GM12878 (cell line): Measurements from ENCODE around the gene COL13A1. TPM values are rescaled to one million over a fixed set of nuclear protein-coding genes. Genes with fewer than 3 reads are reported as not detected.

ENCODE experiments used
- ATAC-seq: fragments of 200-7000 bp; cut with Tn5 transposase; 3 replicates; pipeline ENCODE4 v1.9.1; 2020; ENCODE audit warnings: mild to moderate bottlenecking, moderate library complexity
- BruUV-seq: library from RNA; stranded (reverse); fragments of 400-500 nt; replicated peaks from 2 replicates; lab custom pipeline; 2021; lab: Mats Ljungman, UMichigan
- CTCF ChIA-PET: fragments of 300-600 bp; sonication (Branson Sonifier 250); formaldehyde crosslinking; extraction: SDS; loops from one replicate; lab custom pipeline; 2021; ENCODE audit warnings: inconsistent platforms; lab: Yijun Ruan, JAX
- POLR2A ChIA-PET: fragments of 350-600 bp; formaldehyde crosslinking; extraction: SDS; loops from one replicate; lab custom pipeline; 2021; ENCODE audit warnings: inconsistent platforms; lab: Charles Lee
- RAD21 ChIA-PET: fragments of 300-600 bp; sonication (Branson Sonifier 250); formaldehyde crosslinking; loops from one replicate; lab custom pipeline; 2023; ENCODE audit warnings: antibody characterized with exemption; ENCODE audit not compliant: unreplicated experiment; lab: Charles Lee
- SMC1A ChIA-PET: fragments of 300-600 bp; sonication (Branson Sonifier 250); formaldehyde crosslinking; loops from one replicate; lab custom pipeline; 2023; ENCODE audit not compliant: unreplicated experiment, uncharacterized antibody; lab: Charles Lee
- DNase-seq: peaks from one replicate; pipeline ENCODE4 v3.0.0-alpha.2; 2011; ENCODE audit warnings: low read depth, low spot score
- FAIRE-seq: peaks from 3 replicates; lab custom pipeline; 2011; peaks lifted over from hg19 to GRCh38; lab: Jason Lieb, UNC
- H2AFZ ChIP-seq: 2 replicates; pipeline ENCODE4 v1.6.0; 2011; ENCODE audit warnings: low read depth, low read length, control low read depth; ENCODE audit not compliant: control insufficient read depth
- H3K27ac ChIP-seq: 2 replicates; pipeline ENCODE4 v1.5.1; 2011; ENCODE audit warnings: control low read depth; ENCODE audit not compliant: control insufficient read depth, insufficient read depth
- H3K27me3 ChIP-seq, 2 experiments: replicated peaks in 1 of 2; 2 replicates each; pipeline versions ENCODE4 v1.6.0 to v1.6.1; 2011; ENCODE audit warnings: low read length in 1 of 2; ENCODE audit not compliant: control insufficient read depth in 2 of 2, insufficient read depth in 2 of 2
- H3K36me3 ChIP-seq, 2 experiments: 2 replicates each; pipeline ENCODE4 v1.5.1; 2011; ENCODE audit warnings: low read length in 1 of 2; ENCODE audit not compliant: control insufficient read depth in 2 of 2, insufficient read depth in 2 of 2
- H3K4me1 ChIP-seq: 2 replicates; pipeline ENCODE4 v1.6.1; 2011; ENCODE audit warnings: mild to moderate bottlenecking, low read length, moderate library complexity, mixed read lengths; ENCODE audit not compliant: control insufficient read depth, insufficient read depth
- H3K4me2 ChIP-seq: 2 replicates; pipeline ENCODE4 v1.6.0; 2011; ENCODE audit warnings: control low read depth; ENCODE audit not compliant: control insufficient read depth, insufficient read depth
- H3K4me3 ChIP-seq: fragments of 200-600 bp; sonication (generic); 2 replicates; pipeline ENCODE4 v1.5.1; 2016
- H3K79me2 ChIP-seq: 2 replicates; pipeline ENCODE4 v1.6.0; 2011; ENCODE audit warnings: low read length; ENCODE audit not compliant: control insufficient read depth, insufficient read depth
- H3K9ac ChIP-seq: 2 replicates; pipeline ENCODE4 v1.8.0; 2011; ENCODE audit warnings: low read length, control low read depth, mixed read lengths; ENCODE audit not compliant: control insufficient read depth, insufficient read depth
- H3K9me3 ChIP-seq: replicated peaks from 3 replicates; pipeline ENCODE4 v1.5.1; 2011; ENCODE audit warnings: mild to moderate bottlenecking, low read length; ENCODE audit not compliant: control insufficient read depth, insufficient read depth
- H4K20me1 ChIP-seq: 2 replicates; pipeline ENCODE4 v1.6.0; 2011; ENCODE audit not compliant: control insufficient read depth, insufficient read depth
- CBFB ChIP-seq: IDR thresholded peaks from 2 replicates; pipeline ENCODE4 v1.6.1; 2016; ENCODE audit warnings: antibody characterized with exemption, low read depth
- ESRRA ChIP-seq: IDR thresholded peaks from 2 replicates; pipeline ENCODE4 v1.6.1; 2012; ENCODE audit warnings: mild to moderate bottlenecking, low read length, improper control_type of control experiment
- GATAD2B ChIP-seq: fragments of 450-650 bp; conservative IDR thresholded peaks from 2 replicates; pipeline ENCODE4 v1.6.1; 2017; ENCODE audit warnings: low read depth, mild to moderate bottlenecking, moderate library complexity
- HDAC2 ChIP-seq: fragments of 200-600 bp; sonication (generic); IDR thresholded peaks from 2 replicates; pipeline ENCODE4 v1.6.1; 2017
- HDGF ChIP-seq: fragments of 450-650 bp; IDR thresholded peaks from 2 replicates; pipeline ENCODE4 v1.6.1; 2016; ENCODE audit warnings: antibody characterized with exemption
- RB1 ChIP-seq: fragments of 450-650 bp; formaldehyde crosslinking; IDR thresholded peaks from 2 replicates; pipeline ENCODE4 v1.6.1; 2017; ENCODE audit warnings: mild to moderate bottlenecking, borderline replicate concordance
- SIX5 ChIP-seq: IDR thresholded peaks from 2 replicates; pipeline ENCODE4 v1.6.1; 2011; ENCODE audit warnings: mild to moderate bottlenecking, low read depth, low read length, moderate library complexity; ENCODE audit not compliant: severe bottlenecking
- SKIL ChIP-seq: fragments of 450-650 bp; IDR thresholded peaks from 2 replicates; pipeline ENCODE4 v1.6.1; 2017; ENCODE audit warnings: mild to moderate bottlenecking, low read depth, inconsistent platforms; ENCODE audit not compliant: poor library complexity, severe bottlenecking
- SMC3 ChIP-seq: IDR thresholded peaks from 2 replicates; pipeline ENCODE4 v1.6.1; 2011; ENCODE audit warnings: low read length, improper control_type of control experiment, borderline replicate concordance
- SUZ12 ChIP-seq: fragments of 200-600 bp; sonication (generic); IDR thresholded peaks from one replicate; pipeline ENCODE4 v1.6.1; 2018; ENCODE audit warnings: antibody characterized with exemption, mild to moderate bottlenecking; ENCODE audit not compliant: unreplicated experiment
- ZNF24 ChIP-seq: fragments of 450-650 bp; IDR thresholded peaks from 2 replicates; pipeline ENCODE4 v1.6.1; 2017; ENCODE audit warnings: antibody characterized with exemption, mild to moderate bottlenecking
- ZNF384 ChIP-seq: IDR thresholded peaks from 2 replicates; pipeline ENCODE4 v1.6.1; 2012; ENCODE audit warnings: low read depth, mild to moderate bottlenecking, low read length, improper control_type of control experiment, borderline replicate concordance
- WGBS: methylation state at CpG from one replicate; pipeline ENCODE4 v1.1.6; 2016; ENCODE audit warnings: low lambda C conversion rate; ENCODE audit not compliant: insufficient replicate concordance, insufficient coverage; ENCODE audit errors: missing lambda C conversion rate; 5-methylcytosine and 5-hydroxymethylcytosine counted together
- in situ Hi-C: fragments of 300-500 bp; cut with MboI; formaldehyde crosslinking; loops from 9 replicates; pipeline ENCODE4 v1.14.3; 2018; ENCODE audit warnings: mixed read lengths
- intact Hi-C: fragments of 100-400 bp; cut with micrococcal nuclease; formaldehyde crosslinking; loops from one replicate; pipeline ENCODE4 v1.14.2; 2022; ENCODE audit not compliant: unreplicated experiment
- polyA plus RNA-seq, 11 experiments: library from polyadenylated mRNA; depleted of rRNA in 4 of 11; unstranded in 6 of 11; stranded (reverse) in 5 of 11; fragments of >200 nt; fragmentation: Nextera tagmentation in 4 of 11; fragmentation: Illumina TruSeq in 1 of 11; extraction: Ambion mirVana in 4 of 11; extraction: Trizol in 1 of 11; gene quantifications; 1 replicate in 1 of 11; 2 replicates in 10 of 11; pipeline versions ENCODE4 v1.2.1 to v1.2.3, GENCODE V29; 2011 to 2016; ENCODE audit warnings: inconsistent platforms in 2 of 11, missing spikeins in 2 of 11, low read depth in 1 of 11
- total RNA-seq, 4 experiments: library from RNA; depleted of rRNA in 3 of 4; stranded (reverse); fragments of >200 nt in 3 of 4; fragmentation: Illumina TruSeq in 1 of 4; extraction: Trizol in 1 of 4; gene quantifications; 2 replicates each; pipeline versions ENCODE4 v1.2.1 to v1.2.3, GENCODE V29; 2013 to 2021

The COL13A1 gene
- total and polyA plus RNA-seq, 10 of the 15 experiments (the other 5 are each of a cell fraction or from before 2014, with no cell fraction given), result 0.03 to 0.15 (median 0.05) TPM; not detected in 7

- TF ChIP-seq ZNF24 (no peak), RB1 (no peak)
Measured at GRCh38 chr10:69869291-69869961, 67.7 kb downstream of the COL13A1 start (continued).

GRCh38 chr10:69870591-69870990 lies 68.9 kb downstream of the COL13A1 start:
- in situ Hi-C loops (no loop called here), intact Hi-C loops (no loop called here)
- H3K4me1 ChIP-seq, result no peaks in the 10 kb centered on the region
- no peaks in the 10 kb centered on the region for H3K36me3 ChIP-seq
- TF ChIP-seq HDAC2 (no peak), SMC3 (no peak), ZNF384 (no peak), SUZ12 (no peak), ESRRA (no peak), SKIL (no peak), GATAD2B (no peak), HDGF (no peak), CBFB (no peak), SIX5 (no peak)
- CTCF ChIA-PET, result interaction anchor here (1.7 kb wide), 1 partner anchor 88 kb away, joined by 5 read pairs; no protein-coding TSS in a partner anchor
- no peaks in the 10 kb centered on the region for H3K9me3 ChIP-seq
- H3K4me2 ChIP-seq, result no peak overlapping the region
- no peaks in the 10 kb centered on the region for H4K20me1 ChIP-seq
- SMC1A ChIA-PET, result no interaction called here
- no peak overlapping the region for H3K9ac ChIP-seq
- no peak for FAIRE-seq
- no peak overlapping the region for H3K27ac ChIP-seq
- no peak overlapping the region for H3K4me3 ChIP-seq
- no TSS peak for BruUV-seq
- no peaks in the 10 kb centered on the region for H3K79me2 ChIP-seq
- H2AFZ ChIP-seq, result no peak overlapping the region
- WGBS, result 9% methylated on average over 7 of the region's 7 CpGs
- ATAC-seq, result no peak
- POLR2A ChIA-PET, result no interaction called here
- peaks cover 2 to 3% of the 10 kb centered on the region in 2 experiments; a peak in 3 of 4 replicates for H3K27me3 ChIP-seq
- RAD21 ChIA-PET, result no interaction called here
- no peak for DNase-seq
